GM23338 (cell line): ENCODE data around the gene CRB2. TPM values are rescaled to one million over a fixed set of nuclear protein-coding genes. Genes with fewer than 3 reads are reported as not detected.

Experiments
- ATAC-seq: fragments of 200-7000 bp; cut with Tn5 transposase; 3 replicates; pipeline ENCODE4 v1.9.1; 2020
- DNase-seq: peaks from one replicate; pipeline ENCODE4 v3.0.0-alpha.2; 2015; ENCODE audit warnings: low spot score
- H2AFZ ChIP-seq: fragments of 200-600 bp; sonication (generic); 2 replicates; pipeline ENCODE4 v1.8.0; 2016; ENCODE audit warnings: antibody characterized with exemption, mild to moderate bottlenecking, moderate library complexity
- H3F3A ChIP-seq: fragments of 200-600 bp; sonication (generic); replicated peaks from 2 replicates; pipeline ENCODE4 v1.8.0; 2017; ENCODE audit warnings: antibody characterized with exemption, mixed run types, low read depth
- H3K27ac ChIP-seq: fragments of 200-600 bp; sonication (generic); 2 replicates; pipeline ENCODE4 v1.6.1; 2016; ENCODE audit warnings: low read depth
- H3K27me3 ChIP-seq: fragments of 200-600 bp; sonication (generic); 2 replicates; pipeline ENCODE4 v1.8.0; 2016; ENCODE audit warnings: mild to moderate bottlenecking, mixed run types, moderate library complexity; ENCODE audit not compliant: insufficient read depth
- H3K36me3 ChIP-seq: fragments of 200-600 bp; sonication (generic); 2 replicates; pipeline ENCODE4 v1.8.0; 2016; ENCODE audit warnings: mild to moderate bottlenecking; ENCODE audit not compliant: insufficient read depth
- H3K4me1 ChIP-seq: fragments of 200-600 bp; sonication (generic); 2 replicates; pipeline ENCODE4 v1.8.0; 2016; ENCODE audit warnings: mild to moderate bottlenecking, moderate library complexity; ENCODE audit not compliant: insufficient read depth
- H3K4me2 ChIP-seq: fragments of 200-600 bp; sonication (generic); 2 replicates; pipeline ENCODE4 v1.7.1; 2017; ENCODE audit warnings: mixed run types
- H3K4me3 ChIP-seq: fragments of 200-600 bp; sonication (generic); 2 replicates; pipeline ENCODE4 v1.6.1; 2016; ENCODE audit warnings: mixed run types
- H3K79me2 ChIP-seq: fragments of 200-600 bp; sonication (generic); replicated peaks from 2 replicates; pipeline ENCODE4 v1.8.0; 2017; ENCODE audit warnings: mild to moderate bottlenecking; ENCODE audit not compliant: insufficient read depth
- H3K9me2 ChIP-seq: fragments of 200-600 bp; sonication (generic); 2 replicates; pipeline ENCODE4 v1.8.0; 2017; ENCODE audit not compliant: insufficient read depth
- H4K20me1 ChIP-seq: fragments of 200-600 bp; sonication (generic); replicated peaks from 2 replicates; pipeline ENCODE4 v1.8.0; 2017; ENCODE audit warnings: mild to moderate bottlenecking; ENCODE audit not compliant: insufficient read depth
- H3K27ac Mint-ChIP-seq: 2 replicates; pipeline ENCODE4 v1.8.0; 2020; ENCODE audit warnings: inconsistent platforms, mild to moderate bottlenecking, moderate library complexity, mixed read lengths
- H3K27me3 Mint-ChIP-seq: 3 replicates; pipeline ENCODE4 v1.8.0; 2022; ENCODE audit warnings: low read depth, mild to moderate bottlenecking, moderate library complexity, mixed read lengths, inconsistent platforms; ENCODE audit not compliant: insufficient read depth, poor library complexity
- H3K36me3 Mint-ChIP-seq: 3 replicates; pipeline ENCODE4 v1.8.0; 2021; ENCODE audit warnings: low read depth, mild to moderate bottlenecking, inconsistent platforms, moderate library complexity, mixed read lengths
- H3K4me1 Mint-ChIP-seq: 3 replicates; pipeline ENCODE4 v1.8.0; 2020; ENCODE audit warnings: mild to moderate bottlenecking, inconsistent platforms, mixed read lengths
- H3K4me3 Mint-ChIP-seq: 3 replicates; pipeline ENCODE4 v1.8.0; 2021; ENCODE audit warnings: moderate library complexity, mild to moderate bottlenecking, inconsistent platforms, mixed read lengths
- H3K9me3 Mint-ChIP-seq: 3 replicates; pipeline ENCODE4 v1.8.0; 2020; ENCODE audit warnings: moderate library complexity, mild to moderate bottlenecking, inconsistent platforms, mixed read lengths
- EZH2 ChIP-seq: fragments of 200-600 bp; sonication (generic); IDR thresholded peaks from one replicate; pipeline ENCODE4 v1.8.0; 2017; ENCODE audit warnings: antibody characterized with exemption, mild to moderate bottlenecking, low read depth; ENCODE audit not compliant: unreplicated experiment
- EZH2phosphoT487 ChIP-seq: fragments of 200-600 bp; sonication (generic); IDR thresholded peaks from one replicate; pipeline ENCODE4 v1.8.1; 2018; ENCODE audit warnings: antibody characterized with exemption; ENCODE audit not compliant: unreplicated experiment
- JUNB ChIP-seq: IDR thresholded peaks from one replicate; pipeline ENCODE4 v1.6.1; 2016; ENCODE audit warnings: antibody characterized with exemption; ENCODE audit not compliant: unreplicated experiment
- NANOG ChIP-seq: IDR thresholded peaks from 2 replicates; pipeline ENCODE4 v1.6.1; 2016; ENCODE audit warnings: antibody characterized with exemption, borderline replicate concordance
- STAT1 ChIP-seq: IDR thresholded peaks from one replicate; pipeline ENCODE4 v1.6.1; 2016; ENCODE audit warnings: antibody characterized with exemption; ENCODE audit not compliant: unreplicated experiment
- polyA plus RNA-seq: library from polyadenylated mRNA; unstranded; fragments of >200 nt; fragmentation: Nextera tagmentation; extraction: Ambion mirVana; gene quantifications from 2 replicates; pipeline ENCODE4 v1.2.1, GENCODE V29; 2016
- total RNA-seq: library from RNA; depleted of rRNA; stranded (reverse); fragments of >200 nt; shearing (Covaris generic); gene quantifications from 2 replicates; pipeline ENCODE4 v1.2.3, GENCODE V29; 2014
- TF ChIP-seq, protein P1 (sequence below), 2 experiments: fragments of 200-600 bp in 1 of 2; sonication (generic) in 1 of 2; conservative IDR thresholded peaks; 2 replicates each; pipeline versions ENCODE4 v1.5.1 to v1.6.1; 2016 to 2017; ENCODE audit warnings: antibody characterized with exemption in 2 of 2, low read depth in 2 of 2, mild to moderate bottlenecking in 2 of 2, moderate library complexity in 1 of 2
- TF ChIP-seq, protein P2 (sequence below): fragments of 250-450 bp; sonication (Bioruptor Pico); IDR thresholded peaks from 2 replicates; pipeline ENCODE4 v1.5.0; 2020; ENCODE audit warnings: mild to moderate bottlenecking, moderate library complexity

The CRB2 gene
- total and polyA plus RNA-seq, 2 experiments from 2014 or later: 0.34 to 10.2 TPM

DNA sequence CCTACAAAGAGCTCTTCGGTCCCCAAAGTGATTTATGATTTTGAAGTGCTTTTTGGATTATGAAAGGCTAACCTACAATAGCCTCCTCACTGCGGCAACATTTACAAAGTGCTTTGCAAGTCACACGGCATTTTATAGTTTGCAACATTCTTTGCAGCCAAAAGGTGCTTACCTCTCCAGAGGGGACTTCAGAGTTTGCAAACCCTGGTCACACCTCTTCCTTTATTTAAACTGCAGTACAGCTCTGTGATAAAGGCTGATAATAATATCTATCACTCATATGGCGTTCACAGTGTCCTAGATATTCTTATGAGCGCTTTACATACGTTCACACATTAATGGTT, 20.0 kb upstream of the CRB2 start (continued):
- TF ChIP-seq, protein P1, sequence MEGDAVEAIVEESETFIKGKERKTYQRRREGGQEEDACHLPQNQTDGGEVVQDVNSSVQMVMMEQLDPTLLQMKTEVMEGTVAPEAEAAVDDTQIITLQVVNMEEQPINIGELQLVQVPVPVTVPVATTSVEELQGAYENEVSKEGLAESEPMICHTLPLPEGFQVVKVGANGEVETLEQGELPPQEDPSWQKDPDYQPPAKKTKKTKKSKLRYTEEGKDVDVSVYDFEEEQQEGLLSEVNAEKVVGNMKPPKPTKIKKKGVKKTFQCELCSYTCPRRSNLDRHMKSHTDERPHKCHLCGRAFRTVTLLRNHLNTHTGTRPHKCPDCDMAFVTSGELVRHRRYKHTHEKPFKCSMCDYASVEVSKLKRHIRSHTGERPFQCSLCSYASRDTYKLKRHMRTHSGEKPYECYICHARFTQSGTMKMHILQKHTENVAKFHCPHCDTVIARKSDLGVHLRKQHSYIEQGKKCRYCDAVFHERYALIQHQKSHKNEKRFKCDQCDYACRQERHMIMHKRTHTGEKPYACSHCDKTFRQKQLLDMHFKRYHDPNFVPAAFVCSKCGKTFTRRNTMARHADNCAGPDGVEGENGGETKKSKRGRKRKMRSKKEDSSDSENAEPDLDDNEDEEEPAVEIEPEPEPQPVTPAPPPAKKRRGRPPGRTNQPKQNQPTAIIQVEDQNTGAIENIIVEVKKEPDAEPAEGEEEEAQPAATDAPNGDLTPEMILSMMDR (conservative IDR thresholded peaks at IDR 0.05; ENCODE audit: low read depth in 2 of 2): no peak
- TF ChIP-seq EZH2 (no peak), JUNB (no peak), STAT1 (no peak)

DNA sequence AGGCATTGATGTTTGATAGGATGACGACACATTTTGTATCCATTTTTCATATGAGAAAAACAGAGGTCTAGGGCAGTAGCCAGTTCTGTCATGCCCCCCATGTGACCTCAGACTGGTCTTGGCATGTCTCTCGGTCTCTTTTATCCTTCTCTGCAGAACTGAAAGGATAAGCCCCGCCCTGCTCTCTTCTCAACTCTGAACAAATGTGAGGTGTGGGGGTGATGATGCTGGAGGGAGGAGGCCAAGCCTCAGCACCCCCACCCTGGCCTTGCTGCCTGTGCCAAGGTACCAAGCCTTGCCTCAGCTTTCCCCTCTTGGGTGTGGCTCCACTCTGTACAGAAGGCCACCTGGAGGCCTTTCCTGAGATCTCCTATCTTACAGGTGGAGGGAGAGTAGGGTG, 19.5 kb upstream of the CRB2 start:
- no peaks in the 10 kb centered on the region for H3F3A ChIP-seq
- no peaks in the 10 kb centered on the region for H3K27me3 ChIP-seq
- peaks cover 18% of the 10 kb centered on the region; the same call in 1 of the 2 replicates for H3K4me1 ChIP-seq
- Mint-ChIP-seq H3K4me1 (peaks cover 33% of the 10 kb centered on the region), H3K9me3 (no peaks in the 10 kb centered on the region), H3K27me3 (peaks cover 7% of the 10 kb centered on the region), H3K27ac (no peak overlapping the region), H3K4me3 (no peak overlapping the region), H3K36me3 (no peaks in the 10 kb centered on the region)
- no peaks in the 10 kb centered on the region for H3K9me2 ChIP-seq
- ATAC-seq (no peak), DNase-seq (no peak)
- TF ChIP-seq, protein P2, sequence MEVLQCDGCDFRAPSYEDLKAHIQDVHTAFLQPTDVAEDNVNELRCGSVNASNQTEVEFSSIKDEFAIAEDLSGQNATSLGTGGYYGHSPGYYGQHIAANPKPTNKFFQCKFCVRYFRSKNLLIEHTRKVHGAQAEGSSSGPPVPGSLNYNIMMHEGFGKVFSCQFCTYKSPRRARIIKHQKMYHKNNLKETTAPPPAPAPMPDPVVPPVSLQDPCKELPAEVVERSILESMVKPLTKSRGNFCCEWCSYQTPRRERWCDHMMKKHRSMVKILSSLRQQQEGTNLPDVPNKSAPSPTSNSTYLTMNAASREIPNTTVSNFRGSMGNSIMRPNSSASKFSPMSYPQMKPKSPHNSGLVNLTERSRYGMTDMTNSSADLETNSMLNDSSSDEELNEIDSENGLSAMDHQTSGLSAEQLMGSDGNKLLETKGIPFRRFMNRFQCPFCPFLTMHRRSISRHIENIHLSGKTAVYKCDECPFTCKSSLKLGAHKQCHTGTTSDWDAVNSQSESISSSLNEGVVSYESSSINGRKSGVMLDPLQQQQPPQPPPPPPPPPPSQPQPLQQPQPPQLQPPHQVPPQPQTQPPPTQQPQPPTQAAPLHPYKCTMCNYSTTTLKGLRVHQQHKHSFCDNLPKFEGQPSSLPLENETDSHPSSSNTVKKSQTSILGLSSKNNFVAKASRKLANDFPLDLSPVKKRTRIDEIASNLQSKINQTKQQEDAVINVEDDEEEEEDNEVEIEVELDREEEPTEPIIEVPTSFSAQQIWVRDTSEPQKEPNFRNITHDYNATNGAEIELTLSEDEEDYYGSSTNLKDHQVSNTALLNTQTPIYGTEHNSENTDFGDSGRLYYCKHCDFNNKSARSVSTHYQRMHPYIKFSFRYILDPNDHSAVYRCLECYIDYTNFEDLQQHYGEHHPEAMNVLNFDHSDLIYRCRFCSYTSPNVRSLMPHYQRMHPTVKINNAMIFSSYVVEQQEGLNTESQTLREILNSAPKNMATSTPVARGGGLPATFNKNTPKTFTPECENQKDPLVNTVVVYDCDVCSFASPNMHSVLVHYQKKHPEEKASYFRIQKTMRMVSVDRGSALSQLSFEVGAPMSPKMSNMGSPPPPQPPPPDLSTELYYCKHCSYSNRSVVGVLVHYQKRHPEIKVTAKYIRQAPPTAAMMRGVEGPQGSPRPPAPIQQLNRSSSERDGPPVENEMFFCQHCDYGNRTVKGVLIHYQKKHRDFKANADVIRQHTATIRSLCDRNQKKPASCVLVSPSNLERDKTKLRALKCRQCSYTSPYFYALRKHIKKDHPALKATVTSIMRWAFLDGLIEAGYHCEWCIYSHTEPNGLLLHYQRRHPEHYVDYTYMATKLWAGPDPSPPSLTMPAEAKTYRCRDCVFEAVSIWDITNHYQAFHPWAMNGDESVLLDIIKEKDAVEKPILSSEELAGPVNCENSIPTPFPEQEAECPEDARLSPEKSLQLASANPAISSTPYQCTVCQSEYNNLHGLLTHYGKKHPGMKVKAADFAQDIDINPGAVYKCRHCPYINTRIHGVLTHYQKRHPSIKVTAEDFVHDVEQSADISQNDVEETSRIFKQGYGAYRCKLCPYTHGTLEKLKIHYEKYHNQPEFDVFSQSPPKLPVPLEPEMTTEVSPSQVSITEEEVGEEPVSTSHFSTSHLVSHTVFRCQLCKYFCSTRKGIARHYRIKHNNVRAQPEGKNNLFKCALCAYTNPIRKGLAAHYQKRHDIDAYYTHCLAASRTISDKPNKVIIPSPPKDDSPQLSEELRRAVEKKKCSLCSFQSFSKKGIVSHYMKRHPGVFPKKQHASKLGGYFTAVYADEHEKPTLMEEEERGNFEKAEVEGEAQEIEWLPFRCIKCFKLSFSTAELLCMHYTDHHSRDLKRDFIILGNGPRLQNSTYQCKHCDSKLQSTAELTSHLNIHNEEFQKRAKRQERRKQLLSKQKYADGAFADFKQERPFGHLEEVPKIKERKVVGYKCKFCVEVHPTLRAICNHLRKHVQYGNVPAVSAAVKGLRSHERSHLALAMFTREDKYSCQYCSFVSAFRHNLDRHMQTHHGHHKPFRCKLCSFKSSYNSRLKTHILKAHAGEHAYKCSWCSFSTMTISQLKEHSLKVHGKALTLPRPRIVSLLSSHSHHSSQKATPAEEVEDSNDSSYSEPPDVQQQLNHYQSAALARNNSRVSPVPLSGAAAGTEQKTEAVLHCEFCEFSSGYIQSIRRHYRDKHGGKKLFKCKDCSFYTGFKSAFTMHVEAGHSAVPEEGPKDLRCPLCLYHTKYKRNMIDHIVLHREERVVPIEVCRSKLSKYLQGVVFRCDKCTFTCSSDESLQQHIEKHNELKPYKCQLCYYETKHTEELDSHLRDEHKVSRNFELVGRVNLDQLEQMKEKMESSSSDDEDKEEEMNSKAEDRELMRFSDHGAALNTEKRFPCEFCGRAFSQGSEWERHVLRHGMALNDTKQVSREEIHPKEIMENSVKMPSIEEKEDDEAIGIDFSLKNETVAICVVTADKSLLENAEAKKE (CRISPR knock-in tag): no peak
- no peak for TF ChIP-seq EZH2
- TF ChIP-seq JUNB: no peak
- no peak for TF ChIP-seq STAT1
- TF ChIP-seq, protein P1 (conservative IDR thresholded peaks at IDR 0.05; ENCODE audit: low read depth in 2 of 2): no peak
- TF ChIP-seq EZH2phosphoT487: no peak
- no peak for TF ChIP-seq NANOG
- H3K27ac ChIP-seq: no peak overlapping the region
- no peak overlapping the region for H2AFZ ChIP-seq
- H4K20me1 ChIP-seq: no peaks in the 10 kb centered on the region
- no peak overlapping the region for H3K4me2 ChIP-seq
- H3K36me3 ChIP-seq: no peaks in the 10 kb centered on the region
- no peaks in the 10 kb centered on the region for H3K79me2 ChIP-seq
- H3K4me3 ChIP-seq: no peak overlapping the region
